Activated CD4-positive, alpha-beta T cell treated with anti-CD3 and anti-CD28 coated beads, Interleukin-2, amount 10 ng/mL, durations not matched to agents 24 days and 14 days (primary cell): ENCODE data around the gene RBM33. TPM values are rescaled to one million over a fixed set of nuclear protein-coding genes. Genes with fewer than 3 reads are reported as not detected.
A peak's percentile ranks its signal among the peaks of the same experiment; 100 is the strongest.

ENCODE experiments used
- DNase-seq: peaks from one replicate; pipeline ENCODE4 v3.0.0; 2022
- H3K27ac Mint-ChIP-seq: one replicate; pipeline ENCODE4 v1.8.0; 2022; ENCODE audit warnings: mild to moderate bottlenecking, mixed read lengths
- H3K27me3 Mint-ChIP-seq: one replicate; pipeline ENCODE4 v1.8.0; 2022; ENCODE audit warnings: mixed read lengths
- H3K36me3 Mint-ChIP-seq: one replicate; pipeline ENCODE4 v1.8.0; 2022; ENCODE audit warnings: low read depth, mild to moderate bottlenecking, mixed read lengths
- H3K4me1 Mint-ChIP-seq: one replicate; pipeline ENCODE4 v1.8.0; 2021; ENCODE audit warnings: mixed read lengths
- H3K4me3 Mint-ChIP-seq: one replicate; pipeline ENCODE4 v1.8.0; 2022; ENCODE audit warnings: mild to moderate bottlenecking, moderate library complexity, mixed read lengths
- H3K9me3 Mint-ChIP-seq: one replicate; pipeline ENCODE4 v1.8.0; 2021; ENCODE audit warnings: mixed read lengths
- intact Hi-C: fragments of 100-400 bp; cut with micrococcal nuclease; formaldehyde crosslinking; loops from one replicate; pipeline ENCODE4 v1.15.1; 2023
- total RNA-seq: library from RNA; stranded (reverse); gene quantifications from 2 replicates; pipeline ENCODE4 v1.2.3, GENCODE V29; 2022

Gene RBM33
- total RNA-seq, 1 donor from 2014 or later: 79.5 TPM

- intact Hi-C loops: no loop called here
- Mint-ChIP-seq H3K36me3 (peaks cover 27% of the 10 kb centered on the region), H3K27me3 (no peaks in the 10 kb centered on the region), H3K4me3 (no peak overlapping the region), H3K27ac (no peak overlapping the region), H3K9me3 (no peaks in the 10 kb centered on the region), H3K4me1 (peaks cover 35% of the 10 kb centered on the region)
- DNase-seq: no peak
Measured at GRCh38 chr7:155696747-155697146, 52.3 kb downstream of the RBM33 start.

GRCh38 chr7:155698633-155699032, 54.2 kb downstream of the RBM33 start:
- no peaks in the 10 kb centered on the region for H3K27me3 Mint-ChIP-seq
- H3K9me3 Mint-ChIP-seq: no peaks in the 10 kb centered on the region
- H3K27ac Mint-ChIP-seq: no peak overlapping the region
- peaks cover 44% of the 10 kb centered on the region for H3K36me3 Mint-ChIP-seq
- no peak for DNase-seq
- H3K4me1 Mint-ChIP-seq: peaks cover 38% of the 10 kb centered on the region
- no peak overlapping the region for H3K4me3 Mint-ChIP-seq
- intact Hi-C loops: no loop called here

- Mint-ChIP-seq H3K9me3 (no peaks in the 10 kb centered on the region), H3K4me1 (peaks cover 37% of the 10 kb centered on the region), H3K27me3 (no peaks in the 10 kb centered on the region), H3K4me3 (no peak overlapping the region), H3K36me3 (peaks cover 48% of the 10 kb centered on the region), H3K27ac (no peak overlapping the region)
- intact Hi-C loops: no loop called here
- no peak for DNase-seq
Measured at GRCh38 chr7:155699180-155699579, 54.7 kb downstream of the RBM33 start.

- H3K27ac Mint-ChIP-seq: no peak overlapping the region
- H3K4me3 Mint-ChIP-seq: no peak overlapping the region
- H3K9me3 Mint-ChIP-seq: no peaks in the 10 kb centered on the region
- peaks cover 53% of the 10 kb centered on the region for H3K36me3 Mint-ChIP-seq
- no peaks in the 10 kb centered on the region for H3K27me3 Mint-ChIP-seq
- no peak for DNase-seq
- H3K4me1 Mint-ChIP-seq: peaks cover 30% of the 10 kb centered on the region
- intact Hi-C loops: loop anchor here (5.0 kb wide), 2 partner anchors 39 to 54 kb away; no protein-coding TSS in a partner anchor
Measured at GRCh38 chr7:155700847-155701246, 56.4 kb downstream of the RBM33 start.

- no peaks in the 10 kb centered on the region for H3K27me3 Mint-ChIP-seq
- peak overlapping the region; percentile 50 for H3K27ac Mint-ChIP-seq
- no peak overlapping the region for H3K4me3 Mint-ChIP-seq
- DNase-seq: no peak
- H3K4me1 Mint-ChIP-seq: peaks cover 22% of the 10 kb centered on the region
- H3K36me3 Mint-ChIP-seq: peaks cover 53% of the 10 kb centered on the region
- intact Hi-C loops: loop anchor here (5.0 kb wide), 2 partner anchors 40 to 55 kb away; no protein-coding TSS in a partner anchor
- H3K9me3 Mint-ChIP-seq: no peaks in the 10 kb centered on the region
Measured at GRCh38 chr7:155701972-155702544, 57.6 kb downstream of the RBM33 start.

GRCh38 chr7:155702616-155703015, 58.2 kb downstream of the RBM33 start:
- no peak for DNase-seq
- peaks cover 22% of the 10 kb centered on the region for H3K4me1 Mint-ChIP-seq
- H3K36me3 Mint-ChIP-seq: peaks cover 55% of the 10 kb centered on the region
- H3K4me3 Mint-ChIP-seq: no peak overlapping the region
- no peaks in the 10 kb centered on the region for H3K27me3 Mint-ChIP-seq
- H3K9me3 Mint-ChIP-seq: no peaks in the 10 kb centered on the region
- intact Hi-C loops: loop anchor here (5.0 kb wide), 2 partner anchors 40 to 55 kb away; no protein-coding TSS in a partner anchor
- H3K27ac Mint-ChIP-seq: peak overlapping the region; percentile 56

GRCh38 chr7:155705623-155706360, 61.3 kb downstream of the RBM33 start:
- H3K4me3 Mint-ChIP-seq: no peak overlapping the region
- no peak overlapping the region for H3K27ac Mint-ChIP-seq

GRCh38 chr7:155706376-155706775, 61.9 kb downstream of the RBM33 start:
- peaks cover 40% of the 10 kb centered on the region for H3K36me3 Mint-ChIP-seq
- H3K9me3 Mint-ChIP-seq: no peaks in the 10 kb centered on the region
- H3K4me3 Mint-ChIP-seq: no peak overlapping the region
- DNase-seq: peak; percentile 49
- H3K27ac Mint-ChIP-seq: no peak overlapping the region
- intact Hi-C loops: no loop called here
- H3K4me1 Mint-ChIP-seq: peaks cover 12% of the 10 kb centered on the region
- H3K27me3 Mint-ChIP-seq: no peaks in the 10 kb centered on the region

More at GRCh38 chr7:155705623-155706360, 61.3 kb downstream of the RBM33 start:
- peaks cover 39% of the 10 kb centered on the region for H3K36me3 Mint-ChIP-seq
- peaks cover 12% of the 10 kb centered on the region for H3K4me1 Mint-ChIP-seq
- H3K9me3 Mint-ChIP-seq: no peaks in the 10 kb centered on the region
- intact Hi-C loops: no loop called here
- peak; percentile 36 for DNase-seq
- H3K27me3 Mint-ChIP-seq: no peaks in the 10 kb centered on the region

- intact Hi-C loops: no loop called here
- Mint-ChIP-seq H3K27me3 (no peaks in the 10 kb centered on the region), H3K9me3 (no peaks in the 10 kb centered on the region), H3K36me3 (peaks cover 44% of the 10 kb centered on the region), H3K4me1 (peaks cover 16% of the 10 kb centered on the region), H3K4me3 (no peak overlapping the region), H3K27ac (no peak overlapping the region)
- no peak for DNase-seq
Measured at GRCh38 chr7:155709453-155709852, 65.0 kb downstream of the RBM33 start.

GRCh38 chr7:155710031-155710430, 65.6 kb downstream of the RBM33 start:
- intact Hi-C loops: no loop called here
- H3K27ac Mint-ChIP-seq: no peak overlapping the region
- no peaks in the 10 kb centered on the region for H3K27me3 Mint-ChIP-seq
- DNase-seq: no peak
- no peaks in the 10 kb centered on the region for H3K9me3 Mint-ChIP-seq
- H3K4me3 Mint-ChIP-seq: no peak overlapping the region
- peaks cover 47% of the 10 kb centered on the region for H3K36me3 Mint-ChIP-seq
- H3K4me1 Mint-ChIP-seq: peaks cover 16% of the 10 kb centered on the region

- no peak overlapping the region for H3K27ac Mint-ChIP-seq
- no peak for DNase-seq
- H3K4me3 Mint-ChIP-seq: no peak overlapping the region
- peaks cover 16% of the 10 kb centered on the region for H3K4me1 Mint-ChIP-seq
- intact Hi-C loops: no loop called here
- H3K9me3 Mint-ChIP-seq: no peaks in the 10 kb centered on the region
- H3K36me3 Mint-ChIP-seq: peaks cover 46% of the 10 kb centered on the region
- no peaks in the 10 kb centered on the region for H3K27me3 Mint-ChIP-seq
Measured at GRCh38 chr7:155710530-155710929, 66.1 kb downstream of the RBM33 start.

GRCh38 chr7:155711081-155711480, 66.6 kb downstream of the RBM33 start:
- peaks cover 46% of the 10 kb centered on the region for H3K36me3 Mint-ChIP-seq
- no peaks in the 10 kb centered on the region for H3K9me3 Mint-ChIP-seq
- no peak overlapping the region for H3K4me3 Mint-ChIP-seq
- DNase-seq: no peak
- H3K4me1 Mint-ChIP-seq: peaks cover 16% of the 10 kb centered on the region
- no peak overlapping the region for H3K27ac Mint-ChIP-seq
- no peaks in the 10 kb centered on the region for H3K27me3 Mint-ChIP-seq
- intact Hi-C loops: no loop called here

- intact Hi-C loops: no loop called here
- peak overlapping the region; percentile 30 for H3K27ac Mint-ChIP-seq
- peaks cover 18% of the 10 kb centered on the region for H3K4me1 Mint-ChIP-seq
- no peak overlapping the region for H3K4me3 Mint-ChIP-seq
- H3K9me3 Mint-ChIP-seq: no peaks in the 10 kb centered on the region
- peaks cover 54% of the 10 kb centered on the region for H3K36me3 Mint-ChIP-seq
- DNase-seq: no peak
- no peaks in the 10 kb centered on the region for H3K27me3 Mint-ChIP-seq
Measured at GRCh38 chr7:155713384-155713783, 68.9 kb downstream of the RBM33 start.

GRCh38 chr7:155714702-155715101, 70.2 kb downstream of the RBM33 start:
- H3K36me3 Mint-ChIP-seq: peaks cover 57% of the 10 kb centered on the region
- H3K27ac Mint-ChIP-seq: peak overlapping the region; percentile 14
- intact Hi-C loops: no loop called here
- H3K27me3 Mint-ChIP-seq: no peaks in the 10 kb centered on the region
- no peak for DNase-seq
- no peaks in the 10 kb centered on the region for H3K9me3 Mint-ChIP-seq
- H3K4me1 Mint-ChIP-seq: peaks cover 18% of the 10 kb centered on the region
- no peak overlapping the region for H3K4me3 Mint-ChIP-seq
